Hair follicle dermal papilla cell (primary cell): ENCODE data around the gene PTPN12. TPM values are rescaled to one million over a fixed set of nuclear protein-coding genes. Genes with fewer than 3 reads are reported as not detected.

Source experiments
- total RNA-seq: library from RNA; depleted of rRNA; stranded (reverse); fragments of >200 nt; gene quantifications from 2 replicates; pipeline ENCODE4 v1.2.3, GENCODE V29; 2012

PTPN12 gene
- 56.6 and 78.2 TPM in 2 replicates for total RNA-seq

DNA sequence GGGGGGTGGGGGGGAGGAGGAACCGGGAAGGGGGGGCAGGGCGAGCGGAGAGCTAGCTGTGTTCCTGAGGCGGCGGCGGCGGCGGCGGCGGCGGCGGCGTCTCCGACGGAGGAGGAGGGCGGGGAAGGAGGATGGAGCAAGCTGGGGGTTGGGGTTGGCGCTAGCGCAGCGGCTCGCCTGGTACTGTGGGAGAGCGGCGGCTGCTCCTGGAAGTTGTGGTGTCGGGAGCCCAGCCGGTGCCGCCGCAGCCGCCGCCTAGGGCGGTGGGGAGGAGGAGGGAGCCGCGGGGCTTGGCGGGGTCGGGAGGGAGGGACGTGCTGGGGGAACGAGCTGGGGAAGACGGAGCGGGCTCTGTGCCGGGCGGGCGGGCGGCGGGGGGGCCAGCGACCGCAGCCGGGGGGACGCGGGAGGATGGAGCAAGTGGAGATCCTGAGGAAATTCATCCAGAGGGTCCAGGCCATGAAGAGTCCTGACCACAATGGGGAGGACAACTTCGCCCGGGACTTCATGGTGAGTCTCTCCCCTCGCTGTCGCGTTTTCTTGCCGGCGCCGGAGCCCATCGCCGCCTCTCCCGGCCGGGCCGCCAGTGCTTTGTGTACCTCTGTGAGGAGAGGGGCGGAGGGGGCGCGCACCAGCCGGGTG lies at the start of gene PTPN12:
TSS of gene PTPN12 (plus strand) at position 160 of the 642 bp plus-strand sequence. CDS start at position 412, 252 bp downstream.

Other genes starting within 250 kb of the PTPN12 start
- gene GSAP, start 120.9 kb upstream of the PTPN12 start, total RNA-seq = 1.8 and 7.5 TPM in 2 replicates
- gene RSBN1L, start 159.2 kb downstream of the PTPN12 start, total RNA-seq = 11.8 and 17.5 TPM in 2 replicates